ENCODE data around the gene EFHD2.

Gene EFHD2

DNA sequence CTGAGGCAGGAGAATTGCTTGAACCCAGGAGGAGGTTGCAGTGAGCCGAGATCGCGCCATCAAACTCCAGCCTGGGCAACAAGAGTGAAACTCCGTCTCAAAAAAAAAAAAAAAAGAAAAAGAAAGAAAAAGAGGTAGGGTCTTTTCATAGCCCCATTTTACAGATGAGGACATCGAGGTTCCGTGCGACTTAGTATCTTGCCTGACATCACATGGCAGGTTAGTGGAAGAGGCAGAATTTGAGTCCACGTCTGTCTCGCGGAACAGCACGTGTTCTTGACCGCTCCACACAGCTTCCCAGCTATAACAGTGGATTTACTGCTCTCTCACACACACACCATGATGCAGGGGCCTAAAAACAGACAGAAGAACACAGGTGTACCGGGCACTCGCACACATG is 29.6 kb downstream of the EFHD2 start:
- no peak overlapping the region for H3K4me3 ChIP-seq (ENCODE audit: low read depth, low read length)

DNA sequence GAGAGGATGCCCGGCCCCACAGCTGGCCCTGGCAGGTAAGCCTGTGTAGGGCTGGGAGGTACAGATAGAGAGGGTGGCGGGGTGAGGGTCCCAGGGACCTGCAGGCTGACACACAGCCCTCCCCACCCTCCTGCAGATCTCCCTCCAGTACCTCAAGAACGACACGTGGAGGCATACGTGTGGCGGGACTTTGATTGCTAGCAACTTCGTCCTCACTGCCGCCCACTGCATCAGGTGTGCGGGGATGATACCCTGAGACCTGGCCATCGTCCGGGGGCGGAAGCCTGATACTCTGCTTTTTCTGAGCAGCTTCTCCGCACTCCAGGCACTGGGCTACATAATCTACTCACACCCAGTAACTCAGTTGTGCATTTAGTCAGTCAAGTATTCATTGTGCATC is 30.7 kb downstream of the EFHD2 start:
- Histone ChIP-seq H3K36me3 (ENCODE audit: control insufficient read depth, insufficient read depth, low read length) (no peaks in the 10 kb centered on the region), H3K27me3 (ENCODE audit: control insufficient read depth, insufficient read depth, low read length) (no peaks in the 10 kb centered on the region), H3K27ac (no peak overlapping the region), H3K9me3 (ENCODE audit: control insufficient read depth, low read length) (no peaks in the 10 kb centered on the region), H3K4me3 (ENCODE audit: low read depth, low read length) (no peak overlapping the region), H3K9ac (no peak overlapping the region), H3K4me2 (ENCODE audit: low read length) (no peak overlapping the region), H2AFZ (no peak overlapping the region), H3K79me2 (no peaks in the 10 kb centered on the region), H3K4me1 (no peaks in the 10 kb centered on the region)
- no peak for TF ChIP-seq CTCF (IDR thresholded peaks at IDR 0.05)

More for the DNA sequence above, 29.6 kb downstream of the EFHD2 start:
- Histone ChIP-seq H2AFZ (no peak overlapping the region), H3K9ac (no peak overlapping the region), H3K4me2 (ENCODE audit: low read length) (no peak overlapping the region), H3K27me3 (ENCODE audit: control insufficient read depth, insufficient read depth, low read length) (no peaks in the 10 kb centered on the region), H3K36me3 (ENCODE audit: control insufficient read depth, insufficient read depth, low read length) (no peaks in the 10 kb centered on the region), H3K4me1 (no peaks in the 10 kb centered on the region), H3K79me2 (no peaks in the 10 kb centered on the region), H3K27ac (no peak overlapping the region), H3K9me3 (ENCODE audit: control insufficient read depth, low read length) (no peaks in the 10 kb centered on the region)
- TF ChIP-seq CTCF (IDR thresholded peaks at IDR 0.05), result no peak

- no peak for TF ChIP-seq CTCF (IDR thresholded peaks at IDR 0.05)
- Histone ChIP-seq H3K4me3 (ENCODE audit: low read depth, low read length) (no peak overlapping the region), H3K4me1 (no peaks in the 10 kb centered on the region), H3K27ac (no peak overlapping the region), H2AFZ (no peak overlapping the region), H3K36me3 (ENCODE audit: control insufficient read depth, insufficient read depth, low read length) (no peaks in the 10 kb centered on the region), H3K9ac (no peak overlapping the region), H3K79me2 (no peaks in the 10 kb centered on the region), H3K27me3 (ENCODE audit: control insufficient read depth, insufficient read depth, low read length) (no peaks in the 10 kb centered on the region), H3K4me2 (ENCODE audit: low read length) (no peak overlapping the region), H3K9me3 (ENCODE audit: control insufficient read depth, low read length) (no peaks in the 10 kb centered on the region)
Measured at GRCh38 chr1:15441247-15441646, 31.6 kb downstream of the EFHD2 start.

- no peaks in the 10 kb centered on the region for H3K9me3 ChIP-seq (ENCODE audit: control insufficient read depth, low read length)
- H3K36me3 ChIP-seq (ENCODE audit: control insufficient read depth, insufficient read depth, low read length), result no peaks in the 10 kb centered on the region
- H3K9ac ChIP-seq, result no peak overlapping the region
- H2AFZ ChIP-seq, result no peak overlapping the region
- no peak overlapping the region for H3K27ac ChIP-seq
- H3K4me2 ChIP-seq (ENCODE audit: low read length), result no peak overlapping the region
- no peaks in the 10 kb centered on the region for H3K27me3 ChIP-seq (ENCODE audit: control insufficient read depth, insufficient read depth, low read length)
- H3K4me1 ChIP-seq, result no peaks in the 10 kb centered on the region
- H3K4me3 ChIP-seq (ENCODE audit: low read depth, low read length), result no peak overlapping the region
- no peaks in the 10 kb centered on the region for H3K79me2 ChIP-seq
- TF ChIP-seq CTCF (IDR thresholded peaks at IDR 0.05), result no peak
Measured at GRCh38 chr1:15442119-15442518, 32.4 kb downstream of the EFHD2 start.

- Histone ChIP-seq H3K36me3 (ENCODE audit: control insufficient read depth, insufficient read depth, low read length) (no peaks in the 10 kb centered on the region), H3K79me2 (no peaks in the 10 kb centered on the region), H3K9me3 (ENCODE audit: control insufficient read depth, low read length) (no peaks in the 10 kb centered on the region), H3K4me3 (ENCODE audit: low read depth, low read length) (no peak overlapping the region), H3K4me2 (ENCODE audit: low read length) (no peak overlapping the region), H2AFZ (no peak overlapping the region), H3K27me3 (ENCODE audit: control insufficient read depth, insufficient read depth, low read length) (no peaks in the 10 kb centered on the region), H3K27ac (no peak overlapping the region), H3K4me1 (no peaks in the 10 kb centered on the region), H3K9ac (no peak overlapping the region)
- TF ChIP-seq CTCF (IDR thresholded peaks at IDR 0.05), result no peak
Measured at GRCh38 chr1:15442759-15443158, 33.1 kb downstream of the EFHD2 start.

Measured in parathyroid adenoma (tissue), 2 donors.